NCI-H1417 treated with DMSO at 0.1 percent for 48 hours (cell line): Measurements from ENCODE around the gene PDE6B.
"Not testable (repeated sequence)": the region's sequence is repeated elsewhere in the genome, so short reads cannot be mapped to it uniquely, and the experiment has no call there.

Experiments
- DNase-seq: peaks from one replicate; lab custom pipeline; 2025; lab: John Stamatoyannopoulos, UW

Gene PDE6B

DNA sequence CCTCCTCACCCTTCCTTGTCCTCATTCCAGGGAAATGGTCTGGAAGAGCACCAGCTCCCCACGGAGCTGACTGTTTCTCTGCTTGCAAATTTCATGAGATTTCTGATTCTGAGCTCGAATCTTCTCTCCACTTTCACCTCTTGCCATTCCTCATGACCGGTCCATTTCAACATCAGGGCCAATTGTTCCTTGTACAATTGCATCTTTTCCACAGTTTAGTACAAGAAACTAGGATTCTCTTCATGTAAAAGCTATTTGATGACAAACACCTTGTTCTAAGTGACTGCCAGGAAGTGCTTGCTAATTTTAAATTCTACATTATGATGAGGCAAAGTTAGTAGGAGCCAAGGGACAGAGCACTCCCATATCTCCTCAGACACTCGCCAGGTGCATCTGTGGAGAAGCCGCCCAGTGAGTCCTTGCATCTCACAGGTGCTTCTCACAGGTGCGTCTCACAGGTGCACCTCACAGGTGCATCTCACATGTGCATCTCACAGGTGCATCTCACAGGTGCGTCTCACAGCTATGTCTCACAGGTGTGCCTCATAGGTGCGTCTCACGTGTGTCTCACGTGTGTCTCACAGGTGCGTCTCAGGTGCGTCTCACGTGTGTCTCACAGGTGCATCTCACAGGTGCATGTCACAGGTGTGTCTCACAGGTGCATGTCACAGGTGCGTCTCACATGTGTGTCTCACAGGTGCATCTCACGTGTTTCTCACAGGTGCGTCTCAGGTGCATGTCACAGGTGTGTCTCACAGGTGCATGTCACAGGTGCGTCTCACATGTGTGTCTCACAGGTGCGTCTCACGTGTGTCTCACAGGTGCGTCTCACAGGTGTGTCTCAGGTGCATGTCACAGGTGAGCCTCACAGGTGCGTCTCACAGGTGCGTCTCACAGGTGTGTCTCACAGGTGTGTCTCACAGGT is 3.0 kb upstream of the PDE6B start:
- DNase-seq, result no peak

DNA sequence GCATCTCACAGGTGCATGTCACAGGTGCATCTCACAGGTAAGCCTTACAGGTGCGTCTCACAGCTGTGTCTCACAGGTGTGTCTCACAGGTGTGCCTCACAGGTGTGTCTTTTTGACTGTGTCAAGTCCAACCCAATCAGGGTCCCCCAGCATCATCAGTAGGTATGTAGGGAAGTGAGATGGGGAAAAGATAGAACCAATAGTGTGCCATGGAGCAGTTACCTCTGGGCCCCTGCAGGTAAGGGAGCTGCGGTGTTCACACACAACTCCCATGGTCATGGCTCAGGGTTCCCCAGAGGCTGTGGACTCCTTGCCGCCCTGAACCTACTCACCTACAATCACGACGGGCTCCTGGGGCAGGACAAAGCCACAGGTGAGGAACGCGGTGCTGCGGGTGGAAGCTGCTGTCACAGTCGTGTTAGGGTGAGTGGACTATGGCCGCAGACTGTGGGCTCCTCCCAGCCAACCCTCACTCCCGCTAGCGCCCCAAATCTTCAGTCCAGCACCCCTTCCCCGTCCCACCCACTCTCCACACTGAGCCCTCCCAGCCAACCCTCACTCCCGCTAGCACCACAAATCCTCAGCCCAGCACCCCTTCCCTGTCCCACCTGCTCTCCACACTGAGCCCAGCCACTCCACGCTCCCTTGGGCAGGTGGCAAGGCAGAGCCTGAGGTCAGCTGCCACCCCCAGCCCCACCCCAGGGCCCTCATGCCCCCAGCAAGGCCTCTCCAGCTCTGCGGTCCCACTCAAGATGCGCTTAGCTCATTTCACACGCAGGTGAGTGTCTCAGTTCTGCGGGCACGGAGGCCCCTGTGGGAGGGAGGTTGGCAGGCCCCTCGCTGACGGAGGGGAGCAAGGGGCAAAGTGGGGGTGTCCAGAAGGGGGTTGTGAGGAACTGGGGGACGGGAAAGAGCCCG is 2.1 kb upstream of the PDE6B start:
- no peak for DNase-seq

DNA sequence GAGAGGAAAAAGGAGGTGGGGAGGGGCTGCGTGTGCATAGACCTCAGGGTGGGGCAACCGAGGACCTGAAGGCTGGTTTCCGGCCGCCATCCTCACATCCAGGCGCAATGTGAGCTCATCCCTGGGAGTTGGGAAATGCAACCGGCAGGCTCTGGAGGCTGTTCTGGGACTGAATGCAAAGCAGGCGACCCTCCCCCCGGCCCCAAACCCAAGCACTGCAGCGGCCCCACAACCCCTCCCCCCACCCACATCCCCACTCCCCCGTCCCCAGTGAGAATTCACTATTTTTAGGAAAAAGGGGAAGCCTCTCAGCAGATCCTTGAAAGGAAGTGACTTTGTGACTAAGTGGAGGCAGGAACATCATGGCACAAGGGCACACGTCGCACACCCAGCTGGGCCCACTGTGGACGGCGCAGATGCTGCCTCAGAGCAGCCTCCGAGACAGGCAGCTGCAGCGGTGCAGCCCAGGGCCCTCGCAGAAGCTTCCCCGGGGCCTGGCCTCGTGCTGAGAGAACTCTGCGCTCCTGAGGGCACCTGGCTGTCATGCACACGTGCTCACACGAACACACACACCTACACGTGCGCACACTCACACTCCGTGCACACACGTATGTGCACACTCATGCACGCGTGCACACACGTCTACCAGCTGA is 1.3 kb upstream of the PDE6B start:
- DNase-seq, result no peak

DNA sequence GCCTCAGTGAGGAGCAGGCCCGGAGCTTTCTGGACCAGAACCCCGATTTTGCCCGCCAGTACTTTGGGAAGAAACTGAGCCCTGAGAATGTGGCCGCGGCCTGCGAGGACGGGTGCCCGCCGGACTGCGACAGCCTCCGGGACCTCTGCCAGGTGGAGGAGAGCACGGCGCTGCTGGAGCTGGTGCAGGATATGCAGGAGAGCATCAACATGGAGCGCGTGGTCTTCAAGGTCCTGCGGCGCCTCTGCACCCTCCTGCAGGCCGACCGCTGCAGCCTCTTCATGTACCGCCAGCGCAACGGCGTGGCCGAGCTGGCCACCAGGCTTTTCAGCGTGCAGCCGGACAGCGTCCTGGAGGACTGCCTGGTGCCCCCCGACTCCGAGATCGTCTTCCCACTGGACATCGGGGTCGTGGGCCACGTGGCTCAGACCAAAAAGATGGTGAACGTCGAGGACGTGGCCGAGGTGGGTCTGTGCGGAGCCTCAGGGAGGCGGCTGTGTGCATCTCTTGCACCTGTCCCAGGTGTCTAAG is 323 bp downstream of the PDE6B start:
- no peak for DNase-seq

DNA sequence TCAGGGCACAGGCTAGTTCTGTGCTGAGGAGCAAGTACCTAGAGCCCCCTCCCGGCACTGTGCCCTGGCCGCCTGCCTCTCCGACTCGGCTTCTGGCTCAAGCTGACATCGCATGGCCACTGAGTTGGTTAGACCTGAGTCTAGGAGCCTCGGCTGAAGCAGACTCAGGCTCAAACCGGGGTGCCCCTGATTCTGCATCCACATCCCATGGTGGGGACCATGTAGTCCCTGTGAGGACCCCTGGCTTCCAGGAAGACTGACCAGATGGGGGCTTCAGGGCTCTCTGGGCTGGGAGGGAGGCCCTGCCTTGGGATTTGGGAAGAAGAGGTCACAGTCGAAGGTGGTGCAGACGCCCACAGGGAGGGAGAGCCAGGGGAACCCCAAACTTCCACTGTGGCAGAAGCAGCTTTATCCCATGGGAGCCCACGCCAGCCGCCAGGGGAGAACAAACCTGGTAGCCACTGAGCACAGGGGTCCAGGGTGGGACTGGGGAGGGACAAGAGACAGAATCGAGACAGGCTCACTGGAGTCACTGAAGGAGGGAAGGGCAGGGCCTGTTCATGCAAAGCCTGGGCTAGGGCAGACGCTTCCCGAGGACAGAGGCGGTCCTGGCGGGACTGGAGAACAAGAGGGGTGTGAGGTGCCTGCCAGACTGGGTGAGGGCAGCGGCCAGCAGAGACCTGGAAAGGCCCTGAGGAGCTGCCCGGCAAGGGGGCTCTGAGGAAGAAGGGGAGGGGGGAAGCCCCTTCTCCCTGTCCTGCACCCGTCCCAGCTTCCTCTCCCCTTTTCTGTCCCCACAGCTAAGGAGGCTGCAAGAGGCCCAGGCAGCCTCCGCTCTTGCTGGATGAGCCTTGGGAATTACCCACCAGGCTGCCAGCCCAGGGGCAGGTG is 1.1 kb downstream of the PDE6B start:
- no peak for DNase-seq

DNA sequence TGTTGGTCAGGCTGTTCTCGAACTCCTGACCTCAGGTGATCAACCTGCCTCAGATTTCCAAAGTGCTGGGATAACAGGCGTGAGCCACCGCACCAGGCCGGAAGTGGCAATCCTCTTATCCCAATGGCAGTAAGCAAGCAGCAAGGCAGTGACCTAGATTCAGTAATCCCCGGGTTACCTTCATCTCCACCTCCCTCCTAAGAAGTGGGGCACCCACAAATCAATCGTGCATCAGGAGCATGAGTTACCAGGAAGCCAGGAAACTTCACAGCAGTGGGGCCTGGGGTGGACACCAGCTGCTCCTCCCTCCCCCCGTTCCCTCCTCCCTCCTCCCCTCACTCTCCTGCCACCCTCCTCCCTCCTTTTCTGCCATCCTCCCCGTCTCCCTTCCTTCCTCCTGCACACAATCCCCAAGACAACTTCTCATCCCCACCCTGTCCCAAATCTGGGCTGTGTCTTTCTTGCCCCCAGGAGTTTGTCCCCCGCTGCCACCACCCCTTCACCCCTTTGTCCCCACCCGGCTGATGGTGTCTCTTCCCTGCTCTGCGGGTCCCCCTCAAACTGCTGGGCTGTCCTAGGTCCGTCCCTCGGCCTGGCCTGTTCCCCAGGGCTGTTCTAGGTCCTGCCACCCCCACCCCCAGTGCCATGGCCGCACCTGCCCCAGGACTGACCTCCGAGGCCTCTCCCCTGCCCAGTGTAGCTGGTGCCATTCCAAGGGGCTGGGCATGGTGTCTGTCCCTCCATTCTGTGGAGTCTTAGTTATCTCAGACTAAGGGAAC is 2.2 kb downstream of the PDE6B start:
- no peak for DNase-seq

DNA sequence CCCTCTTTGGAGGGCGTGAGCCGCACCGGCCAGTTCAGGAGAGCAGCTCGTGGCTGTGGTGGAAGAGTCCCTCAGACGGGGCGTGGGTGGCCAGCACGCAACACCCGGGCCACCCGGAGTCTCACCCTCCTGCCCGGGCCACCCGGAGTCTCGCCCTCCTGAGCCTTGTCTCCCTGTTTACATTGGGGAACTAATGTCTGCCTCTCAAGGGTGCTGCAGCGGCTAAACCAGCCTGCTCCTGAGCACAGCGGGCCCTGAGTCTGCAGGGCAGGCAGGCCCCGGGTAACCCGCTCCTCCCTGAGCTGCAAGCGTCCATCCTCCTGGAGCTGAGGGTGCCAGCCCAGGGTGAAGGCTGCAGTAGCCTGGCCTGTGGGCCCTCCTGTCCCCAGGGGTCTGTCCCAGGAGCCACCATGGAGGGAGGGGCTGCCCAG is 3.0 kb downstream of the PDE6B start:
- DNase-seq, result no peak

DNA sequence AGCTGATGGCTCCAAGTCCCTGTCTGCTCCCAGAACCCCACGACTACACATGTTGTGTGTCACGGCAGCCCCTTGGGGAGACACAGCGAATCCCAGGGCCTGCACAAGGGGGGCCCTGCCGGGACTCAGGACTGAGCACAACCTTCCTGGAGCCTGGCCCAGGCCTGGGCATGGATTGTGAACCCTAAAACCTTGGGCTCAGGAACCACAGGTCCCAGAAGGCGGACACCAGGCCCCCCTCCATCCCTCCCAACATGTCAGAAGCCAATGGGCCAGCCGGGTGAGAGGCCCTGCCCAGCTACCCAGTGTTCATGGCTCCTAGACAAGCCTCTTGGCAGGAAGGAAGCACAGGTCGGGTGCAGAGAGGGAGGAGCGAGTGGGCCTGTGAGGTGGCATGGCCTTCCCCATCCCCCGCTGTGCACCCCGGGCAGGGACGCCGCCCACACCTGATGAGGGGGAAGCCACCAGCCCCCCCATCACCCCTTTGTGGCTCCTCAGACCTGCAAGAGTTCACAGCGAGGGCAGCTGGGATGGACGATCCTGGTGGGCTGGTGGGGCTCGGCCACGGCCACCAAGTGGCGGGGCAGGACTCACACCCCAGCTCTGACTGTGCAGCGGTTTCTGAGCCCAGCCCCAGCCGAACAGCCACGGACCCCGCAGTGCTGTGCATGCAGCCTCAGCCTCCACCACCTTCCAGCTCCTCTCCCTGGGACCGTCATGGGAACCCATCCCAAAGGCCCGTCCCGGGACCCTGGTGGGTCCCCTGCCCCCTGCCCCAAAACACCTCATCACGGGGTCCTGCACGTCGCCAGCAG is 3.7 kb downstream of the PDE6B start:
- DNase-seq, result no peak

DNA sequence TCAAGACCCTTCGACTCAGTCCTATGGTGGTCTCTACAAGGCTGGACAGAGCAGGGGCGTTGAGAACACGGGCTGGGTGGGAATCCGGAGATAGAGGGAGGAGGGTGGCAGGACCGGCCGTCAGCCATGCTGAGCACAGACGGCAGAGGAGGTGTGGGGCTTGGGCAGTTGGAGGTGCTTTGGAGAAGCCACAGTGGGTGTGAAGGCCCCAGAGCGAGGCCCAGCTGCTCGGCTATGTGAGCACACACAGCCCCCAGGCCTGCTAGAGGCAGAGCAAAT is 4.2 kb downstream of the PDE6B start:
- no peak for DNase-seq

DNA sequence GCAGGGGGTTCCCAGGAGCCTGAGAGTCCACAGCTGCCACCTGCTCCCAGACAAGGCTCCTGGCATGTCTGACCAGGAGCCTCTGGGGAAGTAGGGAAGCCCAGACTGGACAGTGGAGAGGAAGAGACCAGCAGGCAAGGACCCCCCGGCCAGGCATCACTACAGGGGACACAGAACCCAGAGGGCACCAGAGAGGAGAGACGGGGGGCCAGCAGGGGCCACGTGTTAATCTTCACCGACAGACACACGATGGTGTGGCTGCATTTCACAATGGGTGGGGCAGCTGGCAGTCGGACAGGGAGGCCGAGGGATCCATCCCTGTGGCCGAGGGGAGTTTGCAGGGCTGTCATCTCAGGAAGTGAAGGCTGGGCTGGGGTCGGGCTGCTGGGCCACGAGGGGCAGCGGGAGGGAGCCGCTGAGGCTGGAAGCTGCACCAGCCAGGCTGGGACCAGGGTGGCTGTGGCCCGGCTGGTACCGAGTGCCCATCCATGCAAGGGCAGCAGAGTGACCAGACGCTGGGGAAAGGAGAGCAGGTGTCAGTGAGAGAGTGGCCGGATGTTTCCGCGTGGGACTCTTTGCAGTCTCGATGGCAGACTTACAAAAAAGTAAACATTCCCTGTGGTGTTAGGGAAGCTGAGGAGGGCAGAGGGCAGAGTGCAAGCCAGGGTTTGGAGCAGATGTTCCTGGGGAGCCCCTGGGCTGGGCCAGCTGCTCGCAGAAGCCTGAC is 4.7 kb downstream of the PDE6B start:
- DNase-seq, result no peak

DNA sequence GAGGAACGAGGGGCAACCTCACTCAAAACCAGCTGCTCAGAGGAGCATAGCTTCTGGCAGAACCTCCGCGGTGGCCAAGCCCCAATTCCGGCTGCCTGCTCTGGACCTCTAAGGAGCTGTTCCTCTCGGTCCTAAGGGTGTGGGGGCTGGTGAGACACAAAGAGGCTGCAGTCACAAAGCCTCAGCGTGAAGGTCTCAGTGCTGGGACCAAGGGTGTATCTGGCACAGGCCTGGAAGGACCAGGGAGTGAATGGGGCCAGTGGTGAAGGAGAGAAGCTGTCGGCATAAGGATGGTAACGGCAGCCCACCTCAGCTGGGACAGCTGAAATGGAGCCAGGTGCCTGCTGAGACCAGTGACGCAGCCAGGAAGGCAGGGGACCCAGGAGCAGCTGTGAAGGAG is 5.3 kb downstream of the PDE6B start:
- no peak for DNase-seq

DNA sequence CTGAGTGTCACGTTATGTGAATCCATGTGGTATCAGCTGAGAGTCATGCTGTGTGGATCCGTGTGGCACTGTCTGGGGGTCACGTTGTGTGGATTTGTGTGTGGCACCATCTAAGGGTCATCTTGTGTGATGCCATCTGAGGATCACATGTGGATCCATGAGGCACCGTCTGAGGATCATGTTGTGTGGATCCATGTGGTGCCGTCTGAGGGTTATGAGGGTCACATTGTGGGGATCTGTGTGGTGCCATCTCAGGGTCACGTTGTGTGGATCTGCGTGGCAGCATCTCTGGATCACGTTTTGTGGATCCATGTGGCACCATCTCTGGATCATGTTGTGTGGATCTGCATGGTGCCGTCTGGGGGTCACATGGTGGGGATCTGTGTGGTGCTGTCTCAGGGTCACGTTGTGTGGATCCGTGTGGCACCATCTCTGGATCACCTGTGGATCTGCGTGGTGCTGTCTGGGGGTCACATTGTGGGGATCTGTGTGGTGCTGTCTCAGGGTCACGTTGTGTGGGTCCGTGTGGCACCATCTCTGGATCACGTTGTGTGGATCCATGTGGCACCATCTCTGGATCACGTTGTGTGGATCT is 6.9 kb downstream of the PDE6B start:
- DNase-seq, result no peak

DNA sequence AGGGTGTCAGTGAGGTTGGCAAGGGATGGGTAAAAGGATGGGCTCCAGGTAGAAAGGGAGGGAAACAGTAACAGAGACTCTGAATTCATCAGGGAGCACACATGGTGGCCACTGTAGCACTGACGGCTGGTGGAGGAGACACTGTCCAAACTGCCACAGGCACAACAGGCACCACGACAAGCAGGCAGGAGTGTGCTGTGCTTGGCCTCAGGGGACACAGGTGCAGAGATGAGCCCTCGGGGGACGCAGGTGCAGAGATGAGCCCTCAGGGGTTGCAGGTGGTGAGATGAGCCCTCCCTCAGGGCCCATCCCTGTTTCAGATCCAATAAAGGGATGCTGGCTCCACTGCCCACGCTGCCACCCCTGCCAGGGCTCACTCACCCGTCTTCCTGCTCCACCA is 7.6 kb downstream of the PDE6B start:
- no peak for DNase-seq

DNA sequence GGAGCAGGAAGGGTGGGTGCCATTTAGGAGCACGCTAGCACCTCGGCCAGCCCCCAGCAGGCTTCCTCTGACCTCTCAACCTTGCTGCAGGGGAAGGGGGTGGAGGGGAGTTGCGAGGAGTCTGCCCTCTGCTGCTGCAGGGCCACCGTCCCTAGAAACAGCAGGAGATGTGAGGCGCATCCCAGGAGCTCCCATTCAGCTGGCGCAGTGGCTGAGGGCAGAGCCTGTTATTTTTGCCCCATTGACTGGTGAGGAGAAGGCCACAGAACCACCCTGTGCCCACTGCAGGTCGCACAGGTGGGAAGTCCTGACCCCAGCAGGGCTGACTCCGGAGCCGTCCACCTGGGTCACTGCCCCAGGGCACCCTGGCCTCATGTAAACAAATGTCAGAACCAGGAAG is 8.0 kb downstream of the PDE6B start:
- DNase-seq, result no peak

DNA sequence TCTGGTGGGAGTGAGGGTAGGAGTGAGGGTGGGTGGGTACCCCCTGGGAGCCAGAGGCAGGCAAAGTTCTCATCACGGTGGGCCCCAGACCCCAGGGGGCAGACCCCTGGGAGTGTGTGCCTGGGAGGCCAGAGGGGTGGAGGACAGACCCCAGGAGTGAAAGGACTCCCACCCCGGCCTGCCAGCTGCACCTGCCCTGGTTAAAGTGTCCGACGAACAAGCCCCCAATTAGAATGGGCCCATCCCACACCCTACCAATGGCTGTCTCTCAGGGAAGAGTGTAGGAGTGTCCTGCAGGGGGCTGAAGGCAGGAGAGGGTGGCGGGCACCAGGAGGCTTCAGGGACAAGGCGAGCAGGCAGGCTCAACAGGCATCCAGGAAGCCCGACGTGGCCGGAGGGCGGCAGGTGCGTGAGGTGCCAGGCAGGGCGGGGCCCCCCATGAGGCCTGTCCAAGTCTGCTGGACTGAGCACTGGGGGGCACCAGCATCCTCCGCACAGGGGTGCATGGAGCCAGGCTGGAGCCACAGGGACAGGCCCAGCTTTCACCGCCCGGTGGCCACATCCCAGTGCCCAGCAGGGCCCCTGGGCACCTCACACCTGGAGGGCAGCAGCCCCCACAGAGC is 8.7 kb downstream of the PDE6B start:
- DNase-seq, result no peak

DNA sequence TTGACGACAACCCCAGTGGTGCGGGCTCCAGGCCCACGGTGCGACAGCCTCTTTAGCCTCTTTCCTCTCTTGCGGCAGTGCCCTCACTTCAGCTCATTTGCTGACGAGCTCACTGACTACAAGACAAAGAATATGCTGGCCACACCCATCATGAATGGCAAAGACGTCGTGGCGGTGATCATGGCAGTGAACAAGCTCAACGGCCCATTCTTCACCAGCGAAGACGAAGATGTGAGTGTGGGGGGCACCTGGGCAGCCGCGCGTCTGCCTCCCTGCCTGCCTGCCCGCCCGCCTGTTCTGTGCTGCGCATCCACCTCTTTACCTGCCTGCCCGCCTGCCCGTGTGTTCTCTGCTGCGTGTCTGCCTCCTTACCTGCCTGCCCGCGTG is 9.2 kb downstream of the PDE6B start:
- DNase-seq, result no peak

DNA sequence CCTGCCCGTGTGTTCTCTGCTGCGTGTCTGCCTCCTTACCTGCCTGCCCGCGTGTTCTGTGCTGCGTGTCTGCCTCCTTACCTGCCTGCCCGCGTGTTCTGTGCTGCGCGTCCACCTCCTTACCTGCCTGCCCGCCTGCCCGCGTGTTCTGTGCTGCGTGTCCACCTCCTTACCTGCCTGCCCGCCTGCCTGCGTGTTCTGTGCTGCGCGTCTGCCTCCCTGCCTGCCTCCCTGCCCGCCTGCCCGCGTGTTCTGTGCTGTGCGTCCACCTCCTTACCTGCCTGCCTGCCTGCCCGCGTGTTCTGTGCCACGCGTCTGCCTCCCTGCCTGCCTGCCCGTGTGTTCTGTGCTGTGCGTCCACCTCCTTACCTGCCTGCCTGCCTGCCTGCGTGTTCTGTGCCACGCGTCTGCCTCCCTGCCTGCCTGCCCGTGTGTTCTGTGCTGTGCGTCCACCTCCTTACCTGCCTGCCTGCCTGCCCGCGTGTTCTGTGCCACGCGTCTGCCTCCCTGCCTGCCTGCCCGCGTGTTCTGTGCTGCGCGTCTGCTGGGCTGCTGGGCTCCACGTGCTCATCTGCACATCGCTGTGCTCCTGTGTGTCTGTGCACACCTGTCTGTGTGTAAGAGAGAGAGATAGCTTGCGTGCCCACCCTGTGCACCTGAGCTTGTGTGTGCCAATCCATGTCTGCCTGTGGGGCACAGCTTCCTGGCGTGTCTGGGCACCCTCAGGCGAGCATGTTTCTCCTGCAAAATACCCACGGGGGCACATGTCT is 9.9 kb downstream of the PDE6B start:
- not testable (repeated sequence) for DNase-seq
